AG04449 (cell line): ENCODE data around the gene GBX1.

Source experiments
- CTCF ChIA-PET: fragments of 350-600 bp; formaldehyde crosslinking; extraction: SDS; loops from one replicate; lab custom pipeline; 2021; ENCODE audit warnings: antibody characterized with exemption; lab: Yijun Ruan, JAX
- POLR2A ChIA-PET: fragments of 400-600, 350-600 bp; formaldehyde crosslinking; extraction: SDS; loops from one replicate; lab custom pipeline; 2020; ENCODE audit warnings: antibody characterized with exemption, inconsistent platforms; lab: Yijun Ruan, JAX
- DNase-seq: peaks from one replicate; pipeline ENCODE4 v3.0.0-alpha.2; 2010; ENCODE audit warnings: low read depth, low spot score
- H3K4me3 ChIP-seq: 2 replicates; pipeline ENCODE4 v1.5.1; 2011; ENCODE audit warnings: low read depth, mild to moderate bottlenecking, control low read depth, low read length
- TF ChIP-seq, protein P1 (sequence below): IDR thresholded peaks from one replicate; pipeline ENCODE4 v1.5.1; 2011; ENCODE audit warnings: mild to moderate bottlenecking, moderate library complexity, low read length, control low read depth, inconsistent platforms; ENCODE audit not compliant: insufficient read depth; ENCODE audit errors: missing control alignments

GBX1 gene

DNA sequence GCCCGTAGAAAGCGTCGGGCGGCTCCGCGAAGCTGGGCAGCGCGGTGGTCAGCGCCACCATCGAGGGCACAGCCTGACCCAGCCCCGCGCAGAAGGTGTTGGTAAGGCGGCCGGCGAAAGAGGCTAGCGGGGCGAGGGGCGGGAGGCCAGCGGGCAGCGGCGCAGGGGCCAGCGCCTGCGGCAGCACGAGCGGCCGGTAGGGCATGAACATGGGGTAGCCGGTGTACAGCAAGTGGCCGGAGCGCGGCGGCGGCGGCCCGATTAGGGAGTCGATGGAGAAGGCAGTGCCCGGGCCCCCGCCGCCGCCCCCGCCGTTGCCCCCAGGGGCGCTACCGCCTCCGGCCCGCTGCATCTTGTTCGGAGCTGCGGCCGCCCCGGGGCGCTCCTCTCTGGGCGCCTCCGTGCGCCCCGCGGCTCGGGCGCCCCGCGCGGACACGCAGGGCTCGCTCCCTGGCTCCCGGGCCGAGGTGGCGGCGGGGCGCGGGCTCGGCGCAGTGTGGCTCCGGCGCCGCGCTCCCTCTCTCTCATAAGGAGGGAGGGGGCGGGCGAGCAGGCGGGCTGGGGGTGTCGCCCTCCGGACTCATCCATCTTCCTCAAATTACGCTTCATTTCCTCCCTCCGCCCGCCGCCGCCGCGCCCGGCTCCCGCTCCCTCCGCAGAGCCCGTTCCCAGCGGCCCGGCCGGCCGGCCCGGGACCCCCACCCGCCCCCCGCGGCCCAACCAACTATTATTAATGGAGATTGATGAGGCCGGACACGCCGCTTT lies at the start of gene GBX1:
Gene GBX1, minus strand, starts transcription at position 498 of the 765 bp plus-strand sequence. Its CDS starts 146 bp downstream, at position 352.
- CTCF ChIA-PET = interaction anchor here (0.6 to 6.5 kb wide), 11 partner anchors 8 to 203 kb away, joined by 3 to 41 read pairs (median 4); no protein-coding TSS in a partner anchor
- TF ChIP-seq, protein P1, sequence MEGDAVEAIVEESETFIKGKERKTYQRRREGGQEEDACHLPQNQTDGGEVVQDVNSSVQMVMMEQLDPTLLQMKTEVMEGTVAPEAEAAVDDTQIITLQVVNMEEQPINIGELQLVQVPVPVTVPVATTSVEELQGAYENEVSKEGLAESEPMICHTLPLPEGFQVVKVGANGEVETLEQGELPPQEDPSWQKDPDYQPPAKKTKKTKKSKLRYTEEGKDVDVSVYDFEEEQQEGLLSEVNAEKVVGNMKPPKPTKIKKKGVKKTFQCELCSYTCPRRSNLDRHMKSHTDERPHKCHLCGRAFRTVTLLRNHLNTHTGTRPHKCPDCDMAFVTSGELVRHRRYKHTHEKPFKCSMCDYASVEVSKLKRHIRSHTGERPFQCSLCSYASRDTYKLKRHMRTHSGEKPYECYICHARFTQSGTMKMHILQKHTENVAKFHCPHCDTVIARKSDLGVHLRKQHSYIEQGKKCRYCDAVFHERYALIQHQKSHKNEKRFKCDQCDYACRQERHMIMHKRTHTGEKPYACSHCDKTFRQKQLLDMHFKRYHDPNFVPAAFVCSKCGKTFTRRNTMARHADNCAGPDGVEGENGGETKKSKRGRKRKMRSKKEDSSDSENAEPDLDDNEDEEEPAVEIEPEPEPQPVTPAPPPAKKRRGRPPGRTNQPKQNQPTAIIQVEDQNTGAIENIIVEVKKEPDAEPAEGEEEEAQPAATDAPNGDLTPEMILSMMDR = no peak
- no peak within 1 kb of the TSS; the same call in 1 of the 2 replicates for H3K4me3 ChIP-seq
- no peak for DNase-seq
- POLR2A ChIA-PET = no interaction called here

DNA sequence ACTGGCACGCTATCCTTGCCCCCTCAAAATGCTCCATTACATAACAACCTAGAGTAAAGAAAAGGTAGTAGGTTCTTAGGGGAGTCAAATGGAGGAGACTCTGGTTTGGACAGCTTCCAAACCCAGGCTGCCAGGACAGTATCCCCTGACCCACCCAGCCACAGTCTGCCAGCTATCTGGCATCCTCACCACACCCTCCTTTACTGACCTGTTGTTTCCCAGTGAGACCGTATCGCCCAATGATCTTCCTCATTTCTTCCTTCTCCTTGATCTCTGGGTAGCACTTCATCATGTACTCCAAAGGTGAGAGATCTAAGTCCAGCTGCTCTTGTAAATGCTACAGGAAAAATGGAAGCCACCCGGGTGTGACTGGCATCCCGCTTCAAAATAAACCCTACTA lies 47.9 kb upstream of the GBX1 start:
- ChIA-PET CTCF (interaction anchor here (0.8 to 1.4 kb wide), 2 partner anchors 9 to 230 kb away, joined by 3 read pairs; no protein-coding TSS in a partner anchor), POLR2A (no interaction called here)
- no peak for DNase-seq
- TF ChIP-seq, protein P1 = no peak
- no peak overlapping the region for H3K4me3 ChIP-seq

DNA sequence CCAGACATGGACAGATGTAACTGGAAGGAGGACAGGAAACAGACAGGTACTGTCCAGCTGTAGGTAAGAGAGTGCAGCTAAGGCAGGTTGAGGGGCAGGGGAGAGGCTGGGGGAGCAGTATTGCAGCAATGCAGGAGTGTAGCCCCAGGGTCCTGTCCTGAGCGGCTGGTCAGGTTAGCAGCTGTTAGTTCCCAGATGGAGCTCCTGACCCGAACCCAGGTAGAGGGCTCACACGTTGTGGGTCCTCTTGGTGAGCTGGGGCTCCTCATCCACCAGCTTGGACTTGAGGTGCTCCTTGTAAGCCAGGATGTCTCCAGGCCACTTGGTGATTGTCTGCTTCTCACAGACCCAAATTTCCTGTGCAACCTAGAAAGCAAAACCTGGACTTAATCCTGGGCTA lies 46.3 kb upstream of the GBX1 start:
- TF ChIP-seq, protein P1 = no peak
- ChIA-PET CTCF (no interaction called here), POLR2A (interaction anchor here (2.7 kb wide), 1 partner anchor 13 kb away, joined by 8 read pairs; the partner anchor contains the start of gene ABCF2)
- no peak for DNase-seq
- no peak overlapping the region for H3K4me3 ChIP-seq

DNA sequence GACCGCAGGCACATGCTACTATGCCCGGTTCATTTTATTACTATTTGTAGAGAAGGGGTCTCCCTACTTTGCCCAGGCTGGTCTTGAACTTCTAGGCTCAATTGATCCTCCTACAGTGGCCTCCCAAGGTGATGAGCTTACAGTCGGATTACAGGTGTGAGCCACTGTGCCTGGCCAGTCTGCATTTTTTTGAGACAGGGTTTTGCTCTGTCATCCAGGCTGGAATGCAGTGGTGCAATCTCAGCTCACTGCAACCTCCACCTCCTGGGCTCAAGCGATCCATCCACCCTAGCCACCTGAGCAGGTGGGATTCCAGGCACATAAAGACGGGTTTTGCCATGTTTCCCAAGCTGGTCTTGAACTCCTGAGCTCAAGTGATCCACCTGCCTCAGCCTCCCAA lies 45.1 kb upstream of the GBX1 start:
- CTCF ChIA-PET = interaction anchor here (0.8 to 1.1 kb wide), 2 partner anchors 13 to 44 kb away, joined by 3 read pairs; no protein-coding TSS in a partner anchor
- no peak overlapping the region for H3K4me3 ChIP-seq
- DNase-seq = no peak
- TF ChIP-seq, protein P1 = no peak
- POLR2A ChIA-PET = interaction anchor here (2.7 kb wide), 1 partner anchor 14 kb away, joined by 8 read pairs; the partner anchor contains the start of gene ABCF2

DNA sequence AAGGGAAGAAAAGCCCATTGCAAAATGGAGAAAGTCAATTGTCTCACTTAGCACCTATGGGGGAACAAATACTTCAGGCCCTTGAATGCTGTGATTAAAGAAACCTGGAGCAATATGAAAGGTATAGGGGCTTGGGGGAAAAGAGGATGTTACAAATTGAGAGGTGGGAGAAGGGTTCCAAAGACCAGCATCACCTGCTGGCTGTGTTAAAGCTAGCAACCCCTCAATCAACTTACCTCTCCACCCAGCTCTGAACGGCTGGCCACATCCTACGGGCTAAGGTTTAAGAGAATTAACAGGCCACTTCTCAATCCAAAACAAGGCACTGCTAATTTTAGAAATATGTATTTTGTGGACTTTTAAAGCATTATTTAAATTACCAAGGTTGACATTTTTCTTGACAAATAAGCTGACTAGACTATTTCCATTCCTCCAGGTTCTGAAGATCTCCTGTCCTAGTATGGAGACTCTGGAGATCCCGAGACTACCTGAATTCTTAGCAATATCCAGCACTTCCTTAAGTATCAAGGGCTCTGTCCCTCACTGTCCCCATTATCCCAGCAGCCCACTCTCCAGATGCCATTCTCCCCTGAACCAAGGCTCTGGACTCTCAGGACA lies 43.8 kb upstream of the GBX1 start:
- ChIA-PET POLR2A (interaction anchor here (2.7 kb wide), 1 partner anchor 16 kb away, joined by 8 read pairs; the partner anchor contains the start of gene ABCF2), CTCF (no interaction called here)
- TF ChIP-seq, protein P1 = no peak
- DNase-seq = no peak
- no peak overlapping the region for H3K4me3 ChIP-seq
